Smooth muscle cell (in vitro differentiated cells): ENCODE measurements around the gene ZNF429. TPM values are rescaled to one million over a fixed set of nuclear protein-coding genes. Genes with fewer than 3 reads are reported as not detected.
"Not testable (repeated sequence)": the region's sequence is repeated elsewhere in the genome, so short reads cannot be mapped to it uniquely, and the experiment has no call there.

Experiments
- DNase-seq: peaks from one replicate; lab custom pipeline; 2025; ENCODE audit not compliant: unreplicated experiment; lab: John Stamatoyannopoulos, UW
- H2AFZ ChIP-seq: fragments of 200-600 bp; sonication (generic); 2 replicates; pipeline ENCODE4 v1.6.0; 2016; ENCODE audit warnings: antibody characterized with exemption, low read depth, mild to moderate bottlenecking
- H3F3A ChIP-seq: fragments of 200-600 bp; sonication (generic); 2 replicates; pipeline ENCODE4 v1.6.0; 2017; ENCODE audit warnings: antibody characterized with exemption, low read depth
- H3K27ac ChIP-seq: fragments of 200-600 bp; sonication (generic); 2 replicates; pipeline ENCODE4 v1.5.1; 2016; ENCODE audit warnings: low read depth, mild to moderate bottlenecking
- H3K27me3 ChIP-seq: fragments of 200-600 bp; sonication (generic); 2 replicates; pipeline ENCODE4 v1.6.1; 2016; ENCODE audit warnings: low read depth, mild to moderate bottlenecking
- H3K36me3 ChIP-seq: fragments of 200-600 bp; sonication (generic); 2 replicates; pipeline ENCODE4 v1.5.1; 2016; ENCODE audit warnings: low read depth
- H3K4me1 ChIP-seq: fragments of 200-600 bp; sonication (generic); 2 replicates; pipeline ENCODE4 v1.5.1; 2016; ENCODE audit warnings: low read depth
- H3K4me2 ChIP-seq: fragments of 200-600 bp; sonication (generic); 2 replicates; pipeline ENCODE4 v1.6.0; 2016; ENCODE audit warnings: mild to moderate bottlenecking
- H3K4me3 ChIP-seq: fragments of 200-600 bp; sonication (generic); 2 replicates; pipeline ENCODE4 v1.5.1; 2016; ENCODE audit warnings: mild to moderate bottlenecking
- H3K79me2 ChIP-seq: fragments of 200-600 bp; sonication (generic); 2 replicates; pipeline ENCODE4 v1.6.0; 2016; ENCODE audit warnings: low read depth, mild to moderate bottlenecking
- H3K9ac ChIP-seq: fragments of 200-600 bp; sonication (generic); 2 replicates; pipeline ENCODE4 v1.6.0; 2016; ENCODE audit warnings: low read depth
- H3K9me3 ChIP-seq: fragments of 200-600 bp; sonication (generic); replicated peaks from 2 replicates; pipeline ENCODE4 v1.5.1; 2016; ENCODE audit warnings: low read depth
- H4K20me1 ChIP-seq: fragments of 200-600 bp; sonication (generic); 2 replicates; pipeline ENCODE4 v1.6.0; 2016; ENCODE audit warnings: low read depth
- WGBS: methylation state at CpG from one replicate; pipeline ENCODE4 v1.1.7; 2016; ENCODE audit warnings: low lambda C conversion rate; 5-methylcytosine and 5-hydroxymethylcytosine counted together
- polyA plus RNA-seq: library from polyadenylated mRNA; unstranded; fragments of >200 nt; fragmentation: Nextera tagmentation; extraction: Ambion mirVana; gene quantifications from 2 replicates; pipeline ENCODE4 v1.2.1, GENCODE V29; 2016
- total RNA-seq: library from RNA; depleted of rRNA; stranded (reverse); fragments of >200 nt; gene quantifications from 2 replicates; pipeline ENCODE4 v1.2.3, GENCODE V29; 2014
- TF ChIP-seq, protein P1 (sequence below): fragments of 200-600 bp; sonication (generic); IDR thresholded peaks from 2 replicates; pipeline ENCODE4 v1.5.1; 2017; ENCODE audit warnings: borderline replicate concordance, mild to moderate bottlenecking, antibody characterized with exemption; ENCODE audit not compliant: insufficient read depth, poor library complexity, severe bottlenecking

The ZNF429 gene
- total and polyA plus RNA-seq, 2 experiments from 2014 or later = 7.8 to 10.4 TPM

DNA sequence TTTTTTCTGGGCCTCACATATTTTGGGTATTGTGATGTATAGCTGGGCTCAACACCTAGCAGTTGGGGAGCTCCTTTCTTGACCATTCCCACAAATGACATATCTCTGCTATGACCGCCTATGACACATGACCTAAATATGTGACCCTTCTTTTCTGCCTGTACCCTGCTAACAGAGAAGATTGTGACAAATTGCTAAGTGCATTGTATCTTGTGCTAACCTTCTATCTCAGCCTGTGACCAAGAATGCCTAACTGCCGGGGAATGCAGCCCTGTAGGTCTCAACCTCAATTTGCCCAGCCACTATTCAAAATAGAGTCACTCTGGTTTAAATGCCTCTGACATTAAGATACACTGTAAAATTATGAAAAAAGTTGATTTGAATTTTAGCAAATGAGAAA lies 6.8 kb upstream of the ZNF429 start:
- Histone ChIP-seq H3K9me3 (no peaks in the 10 kb centered on the region), H2AFZ (no peak overlapping the region), H3K4me1 (no peaks in the 10 kb centered on the region), H3K4me2 (no peak overlapping the region), H3K4me3 (no peak overlapping the region), H4K20me1 (no peaks in the 10 kb centered on the region), H3K27ac (peak overlapping the region; percentile 12), H3K9ac (no peak overlapping the region), H3F3A (no peaks in the 10 kb centered on the region), H3K79me2 (no peaks in the 10 kb centered on the region), H3K36me3 (no peaks in the 10 kb centered on the region), H3K27me3 (no peaks in the 10 kb centered on the region)
- WGBS = 58% methylated on average over 2 of the region's 2 CpGs
- TF ChIP-seq, protein P1, sequence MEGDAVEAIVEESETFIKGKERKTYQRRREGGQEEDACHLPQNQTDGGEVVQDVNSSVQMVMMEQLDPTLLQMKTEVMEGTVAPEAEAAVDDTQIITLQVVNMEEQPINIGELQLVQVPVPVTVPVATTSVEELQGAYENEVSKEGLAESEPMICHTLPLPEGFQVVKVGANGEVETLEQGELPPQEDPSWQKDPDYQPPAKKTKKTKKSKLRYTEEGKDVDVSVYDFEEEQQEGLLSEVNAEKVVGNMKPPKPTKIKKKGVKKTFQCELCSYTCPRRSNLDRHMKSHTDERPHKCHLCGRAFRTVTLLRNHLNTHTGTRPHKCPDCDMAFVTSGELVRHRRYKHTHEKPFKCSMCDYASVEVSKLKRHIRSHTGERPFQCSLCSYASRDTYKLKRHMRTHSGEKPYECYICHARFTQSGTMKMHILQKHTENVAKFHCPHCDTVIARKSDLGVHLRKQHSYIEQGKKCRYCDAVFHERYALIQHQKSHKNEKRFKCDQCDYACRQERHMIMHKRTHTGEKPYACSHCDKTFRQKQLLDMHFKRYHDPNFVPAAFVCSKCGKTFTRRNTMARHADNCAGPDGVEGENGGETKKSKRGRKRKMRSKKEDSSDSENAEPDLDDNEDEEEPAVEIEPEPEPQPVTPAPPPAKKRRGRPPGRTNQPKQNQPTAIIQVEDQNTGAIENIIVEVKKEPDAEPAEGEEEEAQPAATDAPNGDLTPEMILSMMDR = no peak
- DNase-seq = no peak

DNA sequence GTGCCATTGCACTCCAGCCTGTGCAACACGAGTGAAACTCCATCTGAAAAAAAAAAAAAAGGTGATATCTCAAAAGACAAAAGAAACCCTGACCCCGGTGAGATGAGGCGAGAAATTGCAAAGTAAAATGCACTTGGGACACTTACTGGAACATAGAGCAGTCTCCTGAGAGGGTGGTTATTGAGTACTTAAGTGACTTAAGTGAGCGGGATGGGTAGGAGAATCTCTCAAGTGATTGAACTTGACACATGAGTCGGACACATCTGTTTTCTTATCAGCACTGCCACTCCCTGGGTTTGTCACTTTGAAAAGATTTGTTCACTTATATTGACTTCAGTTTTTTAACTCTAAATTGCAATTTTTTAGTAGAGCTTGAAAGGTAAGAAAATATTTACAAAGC lies 2.8 kb downstream of the ZNF429 start:
- WGBS = 92% methylated on average over 5 of the region's 5 CpGs
- H3K4me1 ChIP-seq = peaks cover 8% of the 10 kb centered on the region

DNA sequence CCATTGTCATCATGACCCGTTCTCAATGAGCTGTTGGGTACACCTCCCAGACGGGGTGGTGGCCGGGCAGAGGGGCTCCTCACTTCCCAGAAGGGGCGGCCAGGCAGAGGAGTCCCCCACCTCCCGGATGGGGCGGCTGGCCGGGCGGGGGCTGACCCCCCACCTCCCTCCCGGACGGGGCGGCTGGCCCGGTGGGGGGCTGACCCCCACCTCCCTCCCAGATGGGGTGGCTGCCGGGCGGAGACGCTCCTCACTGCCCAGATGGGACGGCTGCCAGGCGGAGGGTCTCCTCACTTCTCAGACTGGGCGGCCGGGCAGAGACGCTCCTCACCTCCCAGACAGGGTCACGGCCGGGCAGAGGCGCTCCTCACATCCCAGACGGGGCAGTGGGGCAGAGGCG lies 5.7 kb downstream of the ZNF429 start:
- DNase-seq, H2AFZ ChIP-seq, H3K27ac ChIP-seq, H3K4me2 ChIP-seq, H3K9me3 ChIP-seq, H3F3A ChIP-seq, H3K36me3 ChIP-seq, H4K20me1 ChIP-seq, H3K4me1 ChIP-seq, H3K4me3 ChIP-seq, H3K9ac ChIP-seq, H3K27me3 ChIP-seq: not testable (repeated sequence)
- H3K79me2 ChIP-seq = peaks cover 51% of the 10 kb centered on the region
- 92% methylated on average over 12 of the region's 25 CpGs for WGBS

More for the DNA sequence above, 2.8 kb downstream of the ZNF429 start:
- Histone ChIP-seq H2AFZ (no peak overlapping the region), H3F3A (no peaks in the 10 kb centered on the region), H3K27ac (no peak overlapping the region), H3K9ac (no peak overlapping the region), H3K9me3 (no peaks in the 10 kb centered on the region), H3K79me2 (peaks cover 36% of the 10 kb centered on the region), H4K20me1 (no peaks in the 10 kb centered on the region), H3K4me2 (no peak overlapping the region), H3K36me3 (no peaks in the 10 kb centered on the region), H3K27me3 (no peaks in the 10 kb centered on the region), H3K4me3 (no peak overlapping the region)
- no peak for DNase-seq
- TF ChIP-seq, protein P1 = no peak

DNA sequence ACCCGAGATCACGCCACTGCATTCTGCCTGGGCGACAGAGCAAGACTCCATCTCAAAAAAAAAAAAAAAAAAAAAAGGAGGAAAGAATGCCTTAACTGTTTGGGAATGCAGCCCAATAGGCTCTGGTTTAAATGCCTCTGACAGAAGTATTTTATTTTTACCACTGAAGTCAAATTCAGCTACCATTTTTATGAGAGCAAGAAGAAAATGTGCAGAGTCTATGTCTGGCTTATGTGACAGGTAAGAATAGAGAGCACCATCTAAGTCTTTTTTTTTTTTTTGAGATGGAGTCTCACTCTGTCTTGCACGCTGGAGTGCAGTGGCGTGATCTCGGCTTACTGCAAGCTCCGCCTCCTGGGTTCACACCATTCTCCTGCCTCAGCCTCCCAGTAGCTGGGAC lies 7.2 kb downstream of the ZNF429 start:
- WGBS = 94% methylated on average over 7 of the region's 7 CpGs
- not testable (repeated sequence) for H3K4me3 ChIP-seq, H3K27me3 ChIP-seq, DNase-seq, H3K9ac ChIP-seq, H3K27ac ChIP-seq, H3K9me3 ChIP-seq, H3K4me2 ChIP-seq, H4K20me1 ChIP-seq, H3K4me1 ChIP-seq, H2AFZ ChIP-seq, H3F3A ChIP-seq, H3K36me3 ChIP-seq
- H3K79me2 ChIP-seq = peaks cover 51% of the 10 kb centered on the region

DNA sequence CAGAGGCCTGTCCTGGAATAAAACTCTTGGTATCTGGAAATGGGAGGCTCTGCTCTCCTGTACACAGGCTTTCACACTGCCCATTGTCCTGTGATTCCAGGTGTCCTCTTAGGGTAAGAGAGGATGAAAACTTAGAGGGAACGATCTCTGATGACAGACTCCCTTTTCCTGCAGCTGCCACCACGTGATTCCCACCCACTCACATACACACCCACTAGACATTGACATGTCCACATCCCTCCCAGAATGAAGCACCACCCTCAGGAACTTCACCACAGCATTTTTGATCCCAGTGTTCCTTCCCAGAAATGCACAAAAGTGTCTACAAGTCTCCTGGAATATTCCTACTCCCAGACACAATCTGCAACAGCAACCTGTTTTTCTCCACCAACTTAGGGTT lies 8.2 kb downstream of the ZNF429 start:
- Histone ChIP-seq H3K4me1 (no peaks in the 10 kb centered on the region), H3K27me3 (no peaks in the 10 kb centered on the region), H2AFZ (no peak overlapping the region), H3K27ac (no peak overlapping the region), H3K4me3 (no peak overlapping the region), H3K9ac (no peak overlapping the region), H3F3A (no peaks in the 10 kb centered on the region), H3K79me2 (peaks cover 49% of the 10 kb centered on the region), H4K20me1 (no peaks in the 10 kb centered on the region), H3K36me3 (peaks cover 15% of the 10 kb centered on the region), H3K9me3 (peaks cover 2% of the 10 kb centered on the region), H3K4me2 (no peak overlapping the region)
- 97% methylated on average over 2 of the region's 2 CpGs for WGBS
- TF ChIP-seq, protein P1 = no peak
- DNase-seq = no peak
